DMS153 (cell line): ENCODE measurements around the gene C17orf67.
A peak's percentile ranks its signal among the peaks of the same experiment; 100 is the strongest.

ENCODE experiments used
- DNase-seq: peaks from one replicate; lab custom pipeline; 2025; lab: John Stamatoyannopoulos, UW

C17orf67 gene

DNA sequence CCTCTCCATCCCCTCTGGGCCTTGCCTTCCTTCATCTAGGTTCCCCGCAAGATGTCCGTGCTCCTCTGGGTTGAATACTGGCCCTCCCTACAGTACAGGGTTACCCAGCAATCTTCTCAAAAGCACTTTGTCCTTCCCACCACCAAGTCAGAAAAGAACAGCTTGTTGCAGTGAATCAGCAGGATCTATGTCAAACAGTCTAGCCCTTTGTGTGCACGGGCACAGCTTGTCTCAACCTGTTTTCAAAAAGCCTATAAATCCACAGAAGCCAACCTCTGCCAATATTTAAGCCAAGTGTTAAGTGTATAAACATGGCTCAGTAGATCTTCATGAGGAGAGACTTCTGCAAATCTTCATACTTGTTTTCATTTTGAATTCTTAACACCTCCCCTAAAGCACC, 25.2 kb downstream of the C17orf67 start:
- peak; percentile 41 for DNase-seq

DNA sequence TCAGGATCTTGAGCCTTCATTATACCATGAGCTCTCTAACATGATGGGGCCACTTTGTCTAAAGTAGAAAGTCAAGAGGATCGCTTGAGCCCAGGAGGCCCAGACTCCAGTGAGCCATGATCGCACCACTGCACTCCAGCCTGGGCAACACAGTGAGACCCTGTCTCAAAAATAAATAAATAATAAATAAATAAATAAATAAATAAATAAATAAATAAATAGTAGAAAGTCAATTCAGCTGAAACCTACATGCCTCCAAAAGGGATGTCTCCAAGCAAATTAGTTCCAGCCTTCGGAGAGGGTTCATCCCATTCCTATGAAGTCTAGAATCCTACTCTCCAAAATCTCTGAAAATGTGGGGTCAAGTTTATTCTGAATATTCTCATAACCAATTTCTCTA, 26.0 kb downstream of the C17orf67 start:
- DNase-seq: no peak

DNA sequence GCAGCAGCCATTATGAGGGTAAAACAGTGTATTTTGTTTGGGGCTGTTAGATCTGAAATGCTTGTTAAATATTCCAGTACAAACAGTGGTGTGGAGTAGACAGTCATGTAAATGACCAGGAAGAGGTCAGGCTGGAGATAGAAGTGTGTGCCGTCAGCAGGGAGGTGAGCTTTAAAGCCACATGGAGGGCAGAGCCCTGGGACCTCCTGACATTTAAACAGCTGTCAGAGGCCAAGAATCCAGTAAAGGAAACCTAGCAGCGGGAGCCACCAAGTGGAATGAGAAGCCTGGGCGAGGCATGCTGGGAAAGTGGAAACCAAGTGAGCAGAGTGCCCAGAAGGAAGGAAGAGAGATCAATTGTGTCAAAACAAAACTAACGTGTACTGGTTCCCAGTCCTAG, 26.8 kb downstream of the C17orf67 start:
- no peak for DNase-seq

DNA sequence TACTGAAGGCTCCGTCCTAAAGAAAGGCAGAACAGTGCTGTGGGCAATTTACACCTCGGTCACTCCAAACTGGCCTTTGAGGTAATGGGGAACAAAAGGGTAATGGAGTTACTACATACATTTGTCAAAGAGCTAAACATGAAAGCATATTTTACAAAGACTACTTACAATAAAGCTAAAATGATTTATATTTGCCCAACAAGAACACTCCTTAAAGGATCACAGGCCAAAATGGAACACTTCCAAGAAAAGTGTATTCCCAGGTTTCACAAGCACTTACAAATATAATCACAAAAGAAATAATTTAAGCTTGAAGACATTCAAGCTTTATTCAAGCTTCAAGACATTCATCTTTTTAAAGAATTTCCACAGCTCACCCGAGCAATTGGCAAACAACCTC, 29.3 kb downstream of the C17orf67 start:
- no peak for DNase-seq

DNA sequence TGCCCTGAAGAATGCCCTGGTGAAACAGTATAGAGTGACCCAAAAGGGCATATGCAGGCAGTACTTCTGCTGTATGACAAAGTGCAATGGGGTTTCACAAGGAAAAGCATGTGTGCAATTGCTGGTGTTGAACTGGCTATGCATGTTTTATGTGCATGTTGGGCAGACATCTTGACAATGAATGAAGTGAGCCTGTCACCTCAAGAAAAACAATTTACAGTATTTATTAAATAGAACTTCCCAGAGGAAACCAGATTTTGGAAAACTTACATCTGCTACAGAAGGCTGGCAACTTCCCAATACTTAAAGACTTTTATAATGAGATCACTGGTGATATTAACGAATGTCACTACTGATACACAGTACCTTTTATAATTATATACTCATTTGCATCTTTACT, 30.6 kb downstream of the C17orf67 start:
- DNase-seq: no peak

DNA sequence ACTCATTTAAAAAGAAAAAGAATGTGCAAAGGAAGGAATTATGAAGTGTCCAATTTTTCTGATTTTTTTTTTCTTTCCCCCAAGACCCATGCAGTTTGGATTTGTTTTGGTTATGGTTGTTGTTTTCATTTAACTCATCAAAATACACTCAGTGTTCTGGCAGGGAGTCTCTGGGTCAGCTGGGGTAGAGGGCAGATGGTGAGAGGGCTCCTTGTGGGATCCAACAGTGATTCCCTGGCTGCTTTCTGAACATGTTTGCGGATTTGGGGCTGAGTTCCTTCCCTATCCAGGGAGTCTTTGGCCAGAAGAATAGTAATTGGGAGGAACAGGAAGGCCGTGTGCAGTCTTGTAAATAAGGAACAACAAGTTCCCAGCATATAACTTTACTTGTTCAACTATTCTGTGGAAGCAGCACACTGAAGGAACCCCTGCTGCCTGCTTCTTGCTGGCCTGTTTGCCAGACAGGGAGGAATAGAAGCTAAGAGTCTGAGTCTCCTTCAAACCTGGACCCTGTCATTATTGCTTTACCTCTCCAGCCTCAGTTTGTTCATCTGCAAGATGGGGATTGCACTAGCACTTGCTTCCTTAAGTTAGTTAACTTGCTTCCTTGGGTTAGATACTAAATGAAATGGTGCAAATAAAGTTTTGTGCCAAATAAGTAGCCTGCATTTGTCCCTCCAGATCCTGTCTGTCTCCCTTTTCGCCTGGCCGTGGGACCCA, 32.1 kb downstream of the C17orf67 start:
- no peak for DNase-seq

DNA sequence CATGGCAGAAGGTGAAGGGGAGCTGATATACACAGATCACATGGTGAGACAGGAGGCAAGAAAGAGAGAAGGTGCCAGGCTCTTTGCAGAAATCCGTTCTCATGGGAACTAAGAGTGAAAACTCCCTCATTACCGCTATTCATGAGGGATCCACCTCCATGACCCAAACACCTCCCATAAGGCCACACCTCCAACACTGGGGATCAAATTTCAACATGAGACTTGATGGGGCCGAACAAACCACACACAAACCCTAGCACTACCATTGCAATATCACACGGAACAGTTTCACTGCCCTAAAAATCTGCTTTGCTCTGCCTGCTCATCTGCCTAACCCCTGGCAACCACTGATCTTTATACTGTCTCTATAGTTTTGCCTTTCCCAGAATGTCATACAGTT, 34.8 kb downstream of the C17orf67 start:
- no peak for DNase-seq

DNA sequence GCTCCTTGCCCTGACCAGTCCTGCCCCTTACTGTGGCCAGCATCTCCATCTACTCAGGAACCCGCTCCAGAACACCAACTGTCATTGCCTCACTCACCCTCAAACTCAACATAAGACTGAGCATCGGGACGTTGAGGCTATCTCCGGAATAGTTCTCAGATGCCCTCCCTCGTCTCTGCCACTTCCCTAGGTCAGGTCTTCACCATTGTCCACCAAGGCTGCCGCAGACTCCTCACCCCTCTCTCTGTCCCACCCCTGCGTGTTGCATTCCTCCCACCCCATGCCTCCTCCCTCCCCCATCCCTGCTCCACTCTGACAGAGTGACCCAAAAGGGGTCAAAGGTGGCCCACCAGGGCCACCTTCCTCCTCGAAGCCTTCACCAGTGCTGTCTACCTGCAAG, 37.2 kb downstream of the C17orf67 start:
- DNase-seq: no peak

DNA sequence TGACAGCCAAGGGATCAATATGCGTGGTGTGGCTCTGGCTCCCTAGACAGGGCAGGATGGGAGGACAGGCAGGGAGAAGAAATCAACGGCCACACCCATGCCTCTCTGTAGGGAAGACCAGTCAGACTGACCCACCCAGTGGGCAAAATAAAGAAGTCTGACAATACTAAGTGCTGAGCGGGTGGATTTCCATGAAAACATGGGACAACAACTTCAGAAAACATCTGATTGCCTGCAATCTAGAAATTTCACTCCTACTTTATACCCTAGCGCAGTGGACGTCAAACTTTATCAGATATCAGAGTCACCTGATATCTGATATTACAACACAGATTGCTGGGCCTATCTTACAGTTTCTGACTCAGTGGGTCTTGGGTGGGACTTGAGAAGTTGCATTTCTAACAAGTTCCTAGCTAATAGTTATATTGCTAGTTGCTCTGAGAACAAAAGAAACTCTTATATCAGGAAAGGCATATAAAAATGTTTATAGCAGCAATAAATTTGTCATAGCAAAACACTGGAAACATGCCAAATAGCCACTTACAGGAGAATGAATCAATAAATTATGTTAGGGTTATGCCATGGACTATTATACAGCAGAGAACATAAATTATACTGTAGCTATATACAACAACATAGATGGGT, 38.4 kb downstream of the C17orf67 start:
- DNase-seq: no peak

DNA sequence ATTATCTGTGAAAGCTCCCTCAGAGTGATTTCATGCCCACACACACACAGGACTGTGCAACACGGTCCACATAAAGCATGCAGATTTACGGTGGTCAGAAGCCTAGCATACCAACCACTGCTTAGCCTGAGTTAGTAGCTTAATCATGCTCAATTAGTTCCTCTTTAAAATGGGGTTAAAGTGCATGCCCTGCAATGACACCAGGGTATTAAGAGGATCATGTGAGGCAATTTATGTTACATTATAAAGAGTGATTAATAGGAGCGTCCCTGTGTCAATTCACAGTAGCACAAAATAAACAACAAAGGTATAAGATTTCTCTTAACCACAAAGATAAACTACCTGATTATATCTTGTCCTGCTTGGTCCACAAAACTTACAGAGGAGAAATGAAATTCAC, 39.8 kb downstream of the C17orf67 start:
- no peak for DNase-seq

DNA sequence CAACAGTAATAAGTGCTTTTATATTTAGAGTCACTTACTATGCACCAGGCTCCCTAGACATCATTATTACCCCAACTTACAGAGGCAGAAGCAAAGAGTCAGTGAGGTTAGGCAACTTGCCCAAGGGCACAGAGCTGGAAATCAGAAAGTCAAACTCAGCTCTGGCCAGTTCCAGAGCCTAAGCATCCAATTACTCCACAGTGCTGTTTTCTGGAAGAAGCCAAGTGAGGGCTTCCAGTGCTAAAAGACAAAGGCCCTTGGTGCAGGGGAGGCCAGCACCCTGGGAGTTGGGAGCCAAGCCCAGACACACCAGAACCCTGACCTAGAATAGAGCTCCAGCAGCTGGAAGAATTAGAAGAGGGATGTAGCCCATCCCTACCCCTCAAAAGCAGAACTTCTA, 40.2 kb downstream of the C17orf67 start:
- DNase-seq: no peak

DNA sequence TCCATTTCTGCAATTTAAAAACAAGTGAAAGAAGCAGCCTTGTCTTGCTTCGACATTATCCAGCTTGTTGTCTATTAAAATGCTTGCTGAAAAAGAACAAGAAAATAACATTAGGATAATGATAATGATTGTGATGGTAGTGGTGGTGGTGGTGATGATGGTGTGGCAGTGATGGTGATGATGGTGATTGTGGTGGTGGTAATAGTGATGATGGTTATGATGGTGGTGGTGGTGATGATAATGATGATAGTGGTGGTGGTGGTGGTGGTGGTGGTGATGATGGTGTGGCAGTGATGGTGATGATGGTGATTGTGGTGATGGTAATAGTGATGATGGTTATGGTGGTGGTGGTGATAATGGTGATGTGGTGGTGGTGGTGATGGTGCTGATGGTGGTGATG, 41.5 kb downstream of the C17orf67 start:
- DNase-seq: no peak

DNA sequence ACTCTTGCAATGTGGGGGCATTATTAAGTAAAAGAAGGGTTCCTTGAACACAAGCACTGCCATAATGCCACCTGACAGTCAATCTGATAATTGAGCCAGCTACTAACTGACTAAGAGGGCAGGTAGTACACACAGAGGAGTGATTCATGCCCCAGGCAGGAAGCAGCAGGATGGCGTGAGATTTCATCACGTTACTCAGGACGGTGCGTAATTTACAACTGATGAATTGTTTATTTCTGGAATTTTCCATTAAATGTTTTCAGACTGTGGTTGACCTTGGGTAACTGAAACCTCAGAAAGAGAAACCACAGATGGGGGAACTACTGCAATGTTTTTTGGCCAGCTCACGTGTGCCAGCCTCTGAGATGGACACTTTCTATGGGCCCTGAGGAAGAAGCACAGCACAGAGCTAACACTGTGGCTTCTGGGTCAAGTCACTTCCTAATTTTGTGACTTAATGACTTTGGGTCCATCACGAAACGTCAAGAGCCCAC, 46.7 kb downstream of the C17orf67 start:
- no peak for DNase-seq

DNA sequence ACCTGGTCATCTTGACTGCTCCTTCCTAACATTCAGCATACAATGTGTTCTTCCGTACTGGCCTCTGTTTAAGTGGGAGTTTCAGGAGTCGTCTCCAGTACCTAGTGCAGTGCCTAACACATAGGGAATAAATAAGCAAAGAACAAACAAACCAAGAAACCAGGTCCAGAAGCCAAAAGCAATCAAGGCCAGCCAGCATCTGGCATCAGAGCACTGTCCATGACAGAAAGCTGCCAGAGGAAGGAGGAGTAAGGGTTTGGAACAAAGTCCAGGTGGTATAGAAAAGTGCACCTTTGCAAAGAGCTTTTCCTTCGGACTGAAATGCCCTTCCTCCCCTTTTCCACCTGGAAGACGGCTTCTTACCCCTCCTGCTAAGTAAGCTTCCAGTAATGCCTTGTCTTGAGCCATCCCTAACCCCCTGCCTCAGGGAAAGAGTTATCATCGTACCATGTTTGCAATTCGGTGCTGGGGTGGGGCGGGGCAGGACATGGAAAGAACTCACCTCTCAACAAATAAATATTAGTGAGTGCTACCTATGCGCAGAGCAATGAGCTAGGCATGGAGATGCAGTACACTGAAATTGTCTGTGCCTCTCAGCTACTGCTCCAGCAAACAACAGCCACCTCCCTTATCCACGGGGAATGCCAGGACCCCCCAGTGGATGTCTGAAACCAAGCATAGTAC, 47.6 kb downstream of the C17orf67 start:
- no peak for DNase-seq

DNA sequence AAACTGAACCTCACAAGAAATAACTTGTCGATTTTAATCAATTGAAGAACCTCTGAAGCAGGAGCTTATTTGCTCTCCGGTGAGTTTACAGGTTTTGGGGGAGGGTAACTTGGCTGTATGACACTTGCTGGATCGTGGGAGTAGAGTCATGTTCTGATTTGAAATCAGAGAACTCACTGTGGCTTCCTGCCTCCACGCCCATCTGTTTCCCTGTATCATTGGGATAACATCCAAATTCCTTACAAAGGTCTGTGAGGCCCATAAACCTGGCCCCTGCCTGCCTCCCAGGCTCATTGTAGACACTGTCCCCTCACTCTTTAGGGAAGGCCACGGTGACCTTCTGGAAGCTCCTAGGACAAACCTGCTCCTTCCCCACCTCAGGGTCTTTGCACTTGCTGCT, 48.3 kb downstream of the C17orf67 start:
- DNase-seq: no peak

DNA sequence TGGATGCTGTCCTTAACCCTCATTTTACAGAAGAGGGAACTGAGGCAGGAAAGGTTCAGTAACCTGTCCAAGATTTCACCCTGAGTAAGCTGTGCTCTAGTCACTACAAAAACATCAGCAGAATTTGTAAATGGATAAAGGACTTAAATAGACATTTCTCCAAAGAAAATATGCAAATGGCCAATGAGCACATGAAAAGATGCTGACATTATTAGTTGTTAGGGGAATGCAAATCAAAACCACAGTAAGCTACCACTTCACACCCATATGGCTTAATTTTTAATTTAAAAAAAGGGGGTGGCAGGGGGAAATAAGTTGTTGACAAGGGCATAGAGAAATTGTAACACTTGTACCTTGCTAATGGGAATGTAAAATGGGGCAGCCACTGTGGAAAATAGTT, 51.4 kb downstream of the C17orf67 start:
- no peak for DNase-seq

DNA sequence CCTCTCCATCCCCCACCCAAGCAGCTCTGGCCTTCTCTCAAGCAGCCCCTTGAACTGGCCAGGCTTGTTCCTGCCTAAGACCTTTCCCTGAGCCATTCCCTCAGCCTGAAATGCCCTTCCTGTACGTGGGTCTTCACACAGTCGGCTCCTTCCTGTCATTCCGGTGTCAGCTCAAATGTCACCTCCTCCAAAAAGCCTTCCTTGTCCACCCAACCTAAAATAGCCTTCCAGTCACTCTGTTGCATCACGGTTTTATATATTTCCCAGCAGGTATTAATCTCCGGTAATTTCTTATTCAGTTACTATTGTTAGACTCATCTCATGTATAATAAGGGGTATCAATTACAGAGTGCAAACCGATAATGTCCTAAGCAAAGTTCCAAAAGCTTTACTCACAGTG, 51.8 kb downstream of the C17orf67 start:
- DNase-seq: no peak

DNA sequence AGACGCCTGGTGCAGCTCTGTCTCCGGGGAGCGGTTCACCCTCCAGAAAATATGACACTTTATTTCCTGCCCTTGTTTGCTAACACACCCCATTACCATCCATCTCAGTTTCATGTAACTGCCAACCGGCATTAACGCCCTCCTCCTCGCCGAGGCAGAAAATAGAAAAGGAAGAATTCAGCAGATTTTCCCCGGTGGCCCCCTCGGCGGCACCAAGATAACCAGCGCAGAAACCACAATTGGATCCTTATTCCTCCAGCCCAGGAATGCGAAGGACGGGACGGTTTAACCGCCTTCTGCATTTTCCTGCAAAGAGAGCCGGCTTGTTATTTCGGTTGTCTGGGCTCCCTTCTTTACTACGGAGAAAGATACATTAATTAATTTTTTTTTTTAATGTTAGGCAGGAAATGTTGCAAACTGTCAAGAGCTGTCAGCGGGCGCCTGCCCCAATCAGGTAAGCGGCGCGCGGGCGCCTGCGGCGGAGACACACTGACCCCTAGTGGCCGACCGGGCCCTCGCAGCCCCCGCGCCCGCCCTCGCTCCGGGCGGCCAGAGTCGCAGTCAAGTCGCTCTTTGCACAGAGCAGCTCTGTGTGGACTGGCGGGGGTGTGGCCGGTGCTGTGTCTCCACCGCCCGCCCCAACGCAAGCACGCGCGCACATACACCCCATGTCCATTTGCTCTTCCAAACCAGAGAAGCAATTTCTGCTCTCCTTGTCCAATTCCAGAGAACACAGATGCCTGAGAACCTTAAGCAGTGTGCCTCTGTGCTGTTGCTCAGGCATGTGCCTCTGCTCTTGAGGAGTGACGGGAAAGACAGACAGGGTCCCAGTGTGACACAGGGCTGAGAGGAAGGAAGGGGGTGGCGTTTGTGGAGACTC, 53.6 kb downstream of the C17orf67 start:
- DNase-seq: peak; percentile 33

DNA sequence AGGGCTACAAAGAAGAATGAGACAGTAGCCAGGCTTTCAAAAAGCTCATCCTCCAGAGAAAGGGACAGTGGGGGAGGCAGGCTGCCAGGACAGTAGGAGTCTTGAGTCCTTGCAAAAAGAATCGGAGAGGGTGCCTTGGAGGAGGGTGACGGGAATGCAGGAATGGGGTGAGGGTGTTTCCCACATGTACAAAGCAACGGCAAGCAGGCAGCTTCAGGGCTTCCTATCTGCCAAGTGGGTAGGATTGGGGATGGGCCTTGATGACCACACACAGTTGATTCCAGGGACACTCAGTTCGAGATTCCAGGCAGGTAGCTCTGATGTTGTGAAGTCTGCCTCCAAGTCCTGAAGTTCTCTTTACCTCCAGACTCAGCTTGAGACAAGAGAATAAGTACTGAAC, 54.4 kb downstream of the C17orf67 start:
- DNase-seq: no peak

DNA sequence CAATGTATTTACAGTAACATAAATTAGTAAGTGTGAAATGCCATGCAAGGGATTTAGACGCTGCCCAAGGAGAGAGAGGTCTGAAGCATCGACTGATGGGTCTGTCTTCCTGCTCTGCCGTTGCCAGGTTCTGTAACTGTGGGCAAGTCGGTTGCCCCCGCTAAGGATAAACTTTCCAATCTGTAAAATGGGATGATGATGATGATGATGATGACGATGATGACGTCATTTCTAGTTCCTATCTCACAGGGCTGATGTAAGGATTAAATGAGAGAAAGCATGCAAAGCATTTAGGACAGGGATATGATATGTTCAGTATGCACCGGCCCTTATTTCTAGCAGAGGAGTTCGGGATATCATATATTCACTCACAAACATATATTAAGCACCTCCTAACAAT, 54.8 kb downstream of the C17orf67 start:
- no peak for DNase-seq

DNA sequence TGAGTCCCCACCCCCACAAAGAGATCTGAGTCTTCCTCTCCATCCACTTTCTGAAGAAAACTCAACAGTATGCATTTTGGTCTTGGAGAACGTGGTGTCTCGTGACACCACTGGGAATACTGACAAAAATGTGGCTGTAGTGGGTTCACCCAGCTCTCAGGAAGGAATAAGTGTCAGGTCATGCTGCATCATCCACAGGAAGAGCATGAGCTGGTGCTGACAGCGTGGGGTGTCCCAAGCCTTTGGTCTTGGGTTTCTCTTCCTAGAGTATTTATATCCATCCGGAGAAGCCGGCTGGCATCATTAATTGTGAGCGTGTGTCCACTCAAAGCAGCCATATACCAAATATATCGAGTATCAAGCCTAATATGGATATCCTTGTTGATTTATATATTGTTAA, 55.9 kb downstream of the C17orf67 start:
- no peak for DNase-seq

DNA sequence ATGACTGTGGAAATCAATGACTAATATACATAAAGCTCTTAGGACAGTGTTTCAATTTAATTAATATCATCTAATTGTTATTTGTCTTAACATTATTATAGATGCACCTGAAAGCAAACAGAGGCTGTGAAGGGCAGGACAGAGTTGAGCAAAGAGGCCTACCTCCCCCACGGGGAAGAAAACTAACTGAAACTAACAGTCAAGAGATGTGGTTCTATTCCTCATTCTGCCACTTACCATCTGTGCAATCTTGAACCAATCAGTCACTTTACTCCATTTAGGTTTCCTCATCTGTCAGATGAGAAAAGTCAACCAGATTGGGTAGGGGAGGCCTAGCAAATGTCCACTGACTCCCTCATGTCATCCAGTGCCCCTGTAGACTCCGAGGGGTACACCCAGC, 59.1 kb downstream of the C17orf67 start:
- no peak for DNase-seq
